ENCODE data around the gene RPL22.

Gene RPL22

GRCh38 chr1:6158181-6158580, 41.2 kb downstream of the RPL22 start:
- no peak overlapping the region for H3K4me3 ChIP-seq (ENCODE audit: low read length)
- no peaks in the 10 kb centered on the region for H3K27me3 ChIP-seq (ENCODE audit: control insufficient read depth, low read length)
- no peaks in the 10 kb centered on the region for H3K4me1 ChIP-seq (ENCODE audit: control insufficient read depth, low read length)
- no peak overlapping the region for H3K4me2 ChIP-seq (ENCODE audit: low read length)
- no peak for TF ChIP-seq CTCF (IDR thresholded peaks at IDR 0.05; ENCODE audit: low read depth, low read length, poor library complexity, severe bottlenecking)
- no peak for TF ChIP-seq EZH2phosphoT487 (IDR thresholded peaks at IDR 0.05; ENCODE audit: borderline replicate concordance, low read length)
- no peak overlapping the region for H3K27ac ChIP-seq (ENCODE audit: low read depth, low read length)
- no peaks in the 10 kb centered on the region for H3K36me3 ChIP-seq (ENCODE audit: control insufficient read depth, low read length)
- no peaks in the 10 kb centered on the region for H3K9me3 ChIP-seq (ENCODE audit: control insufficient read depth, insufficient read depth, low read length)
- no peaks in the 10 kb centered on the region for H3K9me2 ChIP-seq (replicated peaks; ENCODE audit: control insufficient read depth, low read length)
- no peaks in the 10 kb centered on the region for H3F3A ChIP-seq (ENCODE audit: control insufficient read depth, insufficient read depth)
- no peaks in the 10 kb centered on the region for H3K79me2 ChIP-seq (ENCODE audit: control insufficient read depth, low read length)
- H4K20me1 ChIP-seq (ENCODE audit: control insufficient read depth, insufficient read depth, low read depth, low read length) = no peaks in the 10 kb centered on the region

GRCh38 chr1:6157528-6158174, 41.7 kb downstream of the RPL22 start:
- H3K4me3 ChIP-seq (ENCODE audit: low read length) = no peak overlapping the region
- no peak overlapping the region for H3K4me2 ChIP-seq (ENCODE audit: low read length)
- H3K79me2 ChIP-seq (ENCODE audit: control insufficient read depth, low read length) = no peaks in the 10 kb centered on the region
- no peak overlapping the region for H3K27ac ChIP-seq (ENCODE audit: low read depth, low read length)
- TF ChIP-seq EZH2phosphoT487 (IDR thresholded peaks at IDR 0.05; ENCODE audit: borderline replicate concordance, low read length) (no peak), CTCF (IDR thresholded peaks at IDR 0.05; ENCODE audit: low read depth, low read length, poor library complexity, severe bottlenecking) (no peak)
- H3K36me3 ChIP-seq (ENCODE audit: control insufficient read depth, low read length) = no peaks in the 10 kb centered on the region
- H3K9me3 ChIP-seq (ENCODE audit: control insufficient read depth, insufficient read depth, low read length) = no peaks in the 10 kb centered on the region
- H3K27me3 ChIP-seq (ENCODE audit: control insufficient read depth, low read length) = no peaks in the 10 kb centered on the region
- H3K9me2 ChIP-seq (replicated peaks; ENCODE audit: control insufficient read depth, low read length) = no peaks in the 10 kb centered on the region
- no peaks in the 10 kb centered on the region for H3F3A ChIP-seq (ENCODE audit: control insufficient read depth, insufficient read depth)
- H3K4me1 ChIP-seq (ENCODE audit: control insufficient read depth, low read length) = no peaks in the 10 kb centered on the region
- H4K20me1 ChIP-seq (ENCODE audit: control insufficient read depth, insufficient read depth, low read depth, low read length) = no peaks in the 10 kb centered on the region

GRCh38 chr1:6157132-6157527, 42.3 kb downstream of the RPL22 start:
- Histone ChIP-seq H3K4me1 (ENCODE audit: control insufficient read depth, low read length) (no peaks in the 10 kb centered on the region), H3K9me2 (replicated peaks; ENCODE audit: control insufficient read depth, low read length) (no peaks in the 10 kb centered on the region), H3K4me3 (ENCODE audit: low read length) (no peak overlapping the region), H3K9me3 (ENCODE audit: control insufficient read depth, insufficient read depth, low read length) (no peaks in the 10 kb centered on the region), H3K27me3 (ENCODE audit: control insufficient read depth, low read length) (no peaks in the 10 kb centered on the region), H3K27ac (ENCODE audit: low read depth, low read length) (no peak overlapping the region), H3K36me3 (ENCODE audit: control insufficient read depth, low read length) (no peaks in the 10 kb centered on the region), H4K20me1 (ENCODE audit: control insufficient read depth, insufficient read depth, low read depth, low read length) (no peaks in the 10 kb centered on the region), H3K4me2 (ENCODE audit: low read length) (no peak overlapping the region), H3F3A (ENCODE audit: control insufficient read depth, insufficient read depth) (no peaks in the 10 kb centered on the region), H3K79me2 (ENCODE audit: control insufficient read depth, low read length) (no peaks in the 10 kb centered on the region)
- no peak for TF ChIP-seq EZH2phosphoT487 (IDR thresholded peaks at IDR 0.05; ENCODE audit: borderline replicate concordance, low read length)
- TF ChIP-seq CTCF (IDR thresholded peaks at IDR 0.05; ENCODE audit: low read depth, low read length, poor library complexity, severe bottlenecking) = no peak

Data from DOHH2 (cell line).